NCI-H82 treated with DMSO at 0.1 percent for 48 hours (cell line): ENCODE data around the gene SLFN13.
"Not testable (repeated sequence)": the region's sequence is repeated elsewhere in the genome, so short reads cannot be mapped to it uniquely, and the experiment has no call there.

Experiments used
- DNase-seq: peaks from one replicate; lab custom pipeline; 2025; ENCODE audit not compliant: unreplicated experiment; lab: John Stamatoyannopoulos, UW

SLFN13 gene

GRCh38 chr17:35432176-35433074, 16.1 kb downstream of the SLFN13 start, which contains the start of gene SLFN12:
Gene SLFN12, minus strand, starts transcription at chr17:35432500. Its CDS starts 9,472 bp downstream, at chr17:35423028.
- DNase-seq = no peak

GRCh38 chr17:35429702-35430101, 18.9 kb downstream of the SLFN13 start:
- no peak for DNase-seq

- DNase-seq = no peak
Measured at GRCh38 chr17:35428229-35428628, 20.3 kb downstream of the SLFN13 start.

GRCh38 chr17:35423761-35424160, 24.8 kb downstream of the SLFN13 start:
- no peak for DNase-seq

GRCh38 chr17:35421069-35421468, 27.5 kb downstream of the SLFN13 start:
- DNase-seq = not testable (repeated sequence)

- DNase-seq = no peak
Measured at GRCh38 chr17:35416659-35417058, 31.9 kb downstream of the SLFN13 start.

- not testable (repeated sequence) for DNase-seq
Measured at GRCh38 chr17:35414707-35415106, 33.9 kb downstream of the SLFN13 start.

- no peak for DNase-seq
Measured at GRCh38 chr17:35414247-35414646, 34.3 kb downstream of the SLFN13 start.

- no peak for DNase-seq
Measured at GRCh38 chr17:35407531-35407930, 41.0 kb downstream of the SLFN13 start.

GRCh38 chr17:35406568-35406967, 42.0 kb downstream of the SLFN13 start:
- no peak for DNase-seq

- DNase-seq = no peak
Measured at GRCh38 chr17:35404360-35404759, 44.2 kb downstream of the SLFN13 start.

GRCh38 chr17:35393783-35394182, 54.8 kb downstream of the SLFN13 start:
- not testable (repeated sequence) for DNase-seq

- no peak for DNase-seq
Measured at GRCh38 chr17:35390663-35391062, 57.9 kb downstream of the SLFN13 start.

GRCh38 chr17:35390156-35390555, 58.4 kb downstream of the SLFN13 start:
- no peak for DNase-seq

- no peak for DNase-seq
Measured at GRCh38 chr17:35387496-35387895, 61.1 kb downstream of the SLFN13 start.
